K562 (cell line): ENCODE results near the gene FCER2. TPM values are rescaled to one million over a fixed set of nuclear protein-coding genes. Genes with fewer than 3 reads are reported as not detected.
A peak's percentile ranks its signal among the peaks of the same experiment; 100 is the strongest.

Source experiments
- ATAC-seq: fragments of 200-7000 bp; cut with Tn5 transposase; 3 replicates; pipeline ENCODE4 v1.9.1; 2020; ENCODE audit warnings: moderate library complexity
- BruUV-seq: library from RNA; stranded (reverse); fragments of 400-500 nt; replicated peaks from 2 replicates; lab custom pipeline; 2021; lab: Mats Ljungman, UMichigan
- CTCF ChIA-PET: fragments of 300-600 bp; formaldehyde crosslinking; extraction: SDS; loops from one replicate; lab custom pipeline; 2021; ENCODE audit warnings: low intra/inter-chr PET ratio; lab: Yijun Ruan, JAX
- POLR2A ChIA-PET: fragments of 300-600, 350-650 bp; sonication (Branson Sonifier 250); formaldehyde crosslinking; extraction: SDS; loops from one replicate; lab custom pipeline; 2021; ENCODE audit warnings: antibody characterized with exemption, inconsistent platforms; lab: Yijun Ruan, JAX
- DNase-seq, 4 experiments: peaks; one replicate each; pipeline versions ENCODE4 v3.0.0 to v3.0.0-alpha.2; 2011 to 2018; ENCODE audit warnings: low spot score in 3 of 4, mixed read lengths in 3 of 4; ENCODE audit errors: extremely low read depth in 1 of 4
- FAIRE-seq: peaks from 2 replicates; lab custom pipeline; 2011; peaks lifted over from hg19 to GRCh38; lab: Jason Lieb, UNC
- H2AFZ ChIP-seq: 2 replicates; pipeline ENCODE4 v1.6.0; 2011; ENCODE audit warnings: low read depth, low read length, control low read depth, inconsistent platforms
- H3K27ac ChIP-seq: fragments of 200-600 bp; 3 replicates; pipeline ENCODE4 v1.8.0; 2011; ENCODE audit warnings: low read depth, mild to moderate bottlenecking, control low read depth, inconsistent platforms, low read length, moderate library complexity, mixed read lengths; ENCODE audit errors: extremely low read depth
- H3K27me3 ChIP-seq, 2 experiments: fragments of 300-600 bp in 1 of 2; 2 replicates in 1 of 2; 3 replicates in 1 of 2; pipeline versions ENCODE4 v1.6.0 to v1.8.0; 2011; ENCODE audit warnings: inconsistent platforms in 2 of 2, low read length in 2 of 2, mild to moderate bottlenecking in 1 of 2, mixed read lengths in 1 of 2, moderate library complexity in 1 of 2; ENCODE audit not compliant: control insufficient read depth in 2 of 2, insufficient read depth in 2 of 2
- H3K36me3 ChIP-seq: fragments of 300-600 bp; 3 replicates; pipeline ENCODE4 v1.8.0; 2011; ENCODE audit warnings: mild to moderate bottlenecking, low read length, inconsistent platforms; ENCODE audit not compliant: control insufficient read depth, insufficient read depth
- H3K4me1 ChIP-seq, 2 experiments: fragments of 200-600 bp in 1 of 2; replicated peaks in 1 of 2; 2 replicates in 1 of 2; 3 replicates in 1 of 2; pipeline versions ENCODE4 v1.5.1 to v1.8.0; 2011; ENCODE audit warnings: inconsistent platforms in 2 of 2, low read length in 2 of 2, mild to moderate bottlenecking in 1 of 2, mixed read lengths in 1 of 2, moderate library complexity in 1 of 2; ENCODE audit not compliant: control insufficient read depth in 2 of 2, insufficient read depth in 2 of 2
- H3K4me2 ChIP-seq: 2 replicates; pipeline ENCODE4 v1.6.1; 2011; ENCODE audit warnings: low read length, control low read depth, inconsistent platforms, mixed read lengths; ENCODE audit not compliant: insufficient read depth
- H3K4me3 ChIP-seq: fragments of 200-600 bp; sonication (generic), shearing (Covaris generic); 2 replicates; pipeline ENCODE4 v1.5.1; 2016; ENCODE audit warnings: control low read depth, inconsistent platforms
- H3K79me2 ChIP-seq: fragments of 200-600 bp; 3 replicates; pipeline ENCODE4 v1.8.0; 2011; ENCODE audit warnings: low read length, inconsistent platforms; ENCODE audit not compliant: control insufficient read depth, insufficient read depth
- H3K9ac ChIP-seq, 2 experiments: 2 replicates each; pipeline versions ENCODE4 v1.6.0 to v1.6.1; 2011; ENCODE audit warnings: low read depth in 2 of 2, low read length in 2 of 2, control low read depth in 1 of 2, inconsistent platforms in 1 of 2, mild to moderate bottlenecking in 1 of 2, mixed read lengths in 1 of 2; ENCODE audit not compliant: insufficient read depth in 1 of 2
- H3K9me1 ChIP-seq: one replicate; pipeline ENCODE4 v1.6.0; 2011; ENCODE audit warnings: inconsistent platforms, mild to moderate bottlenecking, low read length, moderate library complexity; ENCODE audit not compliant: control insufficient read depth, insufficient read depth
- H3K9me3 ChIP-seq: replicated peaks from 2 replicates; pipeline ENCODE4 v1.5.1; 2011; ENCODE audit warnings: low read depth, low read length, inconsistent platforms; ENCODE audit not compliant: control insufficient read depth, insufficient read depth
- H4K20me1 ChIP-seq: replicated peaks from 2 replicates; pipeline ENCODE4 v1.6.1; 2011; ENCODE audit warnings: low read length, inconsistent platforms, mixed read lengths; ENCODE audit not compliant: control insufficient read depth, insufficient read depth
- CREB1 ChIP-seq, 2 experiments: sonication (generic) in 1 of 2; formaldehyde crosslinking in 1 of 2; IDR thresholded peaks; 2 replicates each; pipeline versions ENCODE4 v1.6.1 to v1.8.0; 2012 to 2022; ENCODE audit warnings: inconsistent platforms in 1 of 2, mild to moderate bottlenecking in 1 of 2, missing genetic modification reagents in 1 of 2, moderate library complexity in 1 of 2
- CREM ChIP-seq: IDR thresholded peaks from 2 replicates; pipeline ENCODE4 v1.6.1; 2014; ENCODE audit warnings: antibody characterized with exemption, low read depth
- EGR1 ChIP-seq: fragments of 450-650 bp; conservative IDR thresholded peaks from 2 replicates; pipeline ENCODE4 v1.6.1; 2017; ENCODE audit warnings: mild to moderate bottlenecking
- NRF1 ChIP-seq, 2 experiments: fragments of 450-650 bp; IDR thresholded peaks in 1 of 2; conservative IDR thresholded peaks in 1 of 2; 2 replicates each; pipeline ENCODE4 v1.6.1; 2014; ENCODE audit warnings: mild to moderate bottlenecking in 2 of 2
- STAT5B ChIP-seq: fragments of 250-450 bp; sonication (Bioruptor Pico); IDR thresholded peaks from 2 replicates; pipeline ENCODE4 v1.8.0; 2021; ENCODE audit warnings: mild to moderate bottlenecking, inconsistent platforms
- ZNF3 ChIP-seq: fragments of 250-450 bp; sonication (Bioruptor Pico); IDR thresholded peaks from 2 replicates; pipeline ENCODE4 v1.5.0; 2021; ENCODE audit warnings: mild to moderate bottlenecking, moderate library complexity
- WGBS: fragments of 100-300 bp; shearing (Covaris generic); methylation state at CpG from one replicate; pipeline ENCODE4 v1.1.6; 2016; ENCODE audit warnings: low coverage, mixed read lengths; ENCODE audit not compliant: insufficient coverage; ENCODE audit errors: missing lambda C conversion rate; 5-methylcytosine and 5-hydroxymethylcytosine counted together
- in situ Hi-C: fragments of 300-500 bp; cut with MboI; formaldehyde crosslinking; loops from 4 replicates; pipeline ENCODE4 v1.15.0; 2018; ENCODE audit warnings: inconsistent platforms, mixed read lengths
- intact Hi-C: fragments of 100-400 bp; cut with micrococcal nuclease; formaldehyde crosslinking; loops from 2 replicates; pipeline ENCODE4 v1.14.2; 2022
- polyA plus RNA-seq, 8 experiments: library from polyadenylated mRNA; depleted of rRNA in 4 of 8; stranded (reverse) in 5 of 8; unstranded in 3 of 8; fragments of >200 nt; fragmentation: Nextera tagmentation in 2 of 8; fragmentation: Illumina TruSeq in 1 of 8; extraction: Ambion mirVana in 2 of 8; extraction: Trizol in 1 of 8; gene quantifications; 2 replicates each; pipeline versions ENCODE4 v1.2.1 to v1.2.3, GENCODE V29; 2011 to 2014; ENCODE audit warnings: inconsistent platforms in 1 of 8, missing spikeins in 1 of 8
- total RNA-seq, 7 experiments: library from RNA; depleted of rRNA in 6 of 7; stranded (reverse); fragments of >200 nt in 6 of 7; fragmentation: Illumina TruSeq in 2 of 7; extraction: Trizol in 2 of 7; gene quantifications; 2 replicates each; pipeline versions ENCODE4 v1.2.1 to v1.2.3, GENCODE V29; 2011 to 2021; ENCODE audit warnings: low replicate concordance in 1 of 7
- TF ChIP-seq, protein P1 (sequence below), 2 experiments: IDR thresholded peaks; 2 replicates each; pipeline ENCODE4 v1.6.1; 2011; ENCODE audit warnings: borderline replicate concordance in 1 of 2, control low read depth in 1 of 2, low read depth in 1 of 2, low read length in 1 of 2, mild to moderate bottlenecking in 1 of 2, mixed read lengths in 1 of 2, moderate library complexity in 1 of 2; ENCODE audit not compliant: insufficient read depth in 1 of 2, insufficient read length in 1 of 2, poor library complexity in 1 of 2, severe bottlenecking in 1 of 2; ENCODE audit errors: extremely low read depth in 1 of 2
- TF ChIP-seq, protein P2 (sequence below): fragments of 250-450 bp; sonication (Bioruptor Pico); IDR thresholded peaks from 2 replicates; pipeline ENCODE4 v1.5.0; 2021; ENCODE audit warnings: mild to moderate bottlenecking, borderline replicate concordance
- TF ChIP-seq, protein P3 (sequence below), 2 experiments: fragments of 150-350 bp in 1 of 2; IDR thresholded peaks; 2 replicates each; pipeline ENCODE4 v1.6.1; 2012 to 2016; ENCODE audit warnings: low read depth in 2 of 2, low read length in 2 of 2, mild to moderate bottlenecking in 1 of 2, moderate library complexity in 1 of 2

FCER2 gene
- total and polyA plus RNA-seq, 9 of the 15 experiments (the other 6 are each of a cell fraction or from before 2014, with no cell fraction given) = 0.11 TPM; not detected in 8

DNA sequence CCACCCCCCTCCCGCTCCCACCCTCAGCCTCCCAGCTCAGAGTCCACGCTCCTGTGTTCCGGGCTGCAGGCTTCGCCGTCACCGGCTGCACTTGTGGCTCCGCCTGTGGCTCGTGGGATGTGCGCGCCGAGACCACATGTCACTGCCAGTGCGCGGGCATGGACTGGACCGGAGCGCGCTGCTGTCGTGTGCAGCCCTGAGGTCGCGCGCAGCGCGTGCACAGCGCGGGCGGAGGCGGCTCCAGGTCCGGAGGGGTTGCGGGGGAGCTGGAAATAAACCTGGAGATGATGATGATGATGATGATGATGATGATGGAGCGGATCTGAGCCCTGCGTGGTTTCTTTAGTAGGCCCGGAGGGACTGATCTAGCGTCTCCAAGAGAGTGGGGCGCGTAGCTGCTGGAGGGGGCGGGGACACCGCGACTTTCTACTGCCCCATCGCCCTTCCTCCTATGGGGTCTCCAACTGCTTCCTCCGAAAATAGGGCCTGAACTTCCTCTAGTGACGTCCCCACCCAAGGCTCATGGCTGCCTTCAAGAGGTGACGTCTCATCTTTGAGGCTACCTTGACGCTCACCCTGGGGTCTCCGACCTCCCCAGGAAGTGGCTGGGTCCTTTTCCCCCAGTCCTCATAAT lies 31.7 kb downstream of the FCER2 start:
- H3K9me1 ChIP-seq = no peaks in the 10 kb centered on the region
- in situ Hi-C loops (no loop called here), intact Hi-C loops (no loop called here)
- H3K9ac ChIP-seq = peak overlapping the region in 1 of 2 experiments; percentile 13; a peak in 1 of 4 replicates
- peaks cover 0 to 10% of the 10 kb centered on the region in 2 experiments; a peak in 2 of 5 replicates for H3K4me1 ChIP-seq
- ATAC-seq (peak; percentile 32; the same call in 1 of the 3 replicates), FAIRE-seq (no peak), DNase-seq (peak in 2 of 4 experiments; percentile 51)
- no peaks in the 10 kb centered on the region for H3K36me3 ChIP-seq
- no peak overlapping the region for H2AFZ ChIP-seq
- POLR2A ChIA-PET = no interaction called here
- no peak overlapping the region; the same call in 1 of the 2 replicates for H3K4me2 ChIP-seq
- no peaks in the 10 kb centered on the region for H3K79me2 ChIP-seq
- 4% methylated on average over 41 of the region's 43 CpGs for WGBS
- no TSS peak for BruUV-seq
- H3K27me3 ChIP-seq = peaks cover 21 to 39% of the 10 kb centered on the region in 2 experiments; a peak in 4 of 5 replicates
- H3K27ac ChIP-seq = no peak overlapping the region
- H3K9me3 ChIP-seq = peaks cover 5% of the 10 kb centered on the region; the same call in 1 of the 2 replicates
- no peaks in the 10 kb centered on the region for H4K20me1 ChIP-seq
- H3K4me3 ChIP-seq = no peak overlapping the region
- CTCF ChIA-PET = no interaction called here
- TF ChIP-seq CREB1 (IDR thresholded peaks at IDR 0.05) (no peak), CREB1 (CRISPR knock-in tag; IDR thresholded peaks at IDR 0.05) (0 out of 2 replicates have a peak, but pooled peaks have one; percentile 41), NRF1 (conservative IDR thresholded peaks at IDR 0.05 in 1 of 2, IDR thresholded peaks at IDR 0.05 in 1 of 2) (peak; percentile 30 to 45; a peak in 2 of 4 replicates), CREM (0 out of 2 replicates have a peak, but pooled peaks have one; percentile 22), ZNF3 (CRISPR knock-in tag) (no peak), EGR1 (0 out of 2 replicates have a peak, but pooled peaks have one; percentile 4), STAT5B (CRISPR knock-in tag) (no peak)
- TF ChIP-seq, protein P1, sequence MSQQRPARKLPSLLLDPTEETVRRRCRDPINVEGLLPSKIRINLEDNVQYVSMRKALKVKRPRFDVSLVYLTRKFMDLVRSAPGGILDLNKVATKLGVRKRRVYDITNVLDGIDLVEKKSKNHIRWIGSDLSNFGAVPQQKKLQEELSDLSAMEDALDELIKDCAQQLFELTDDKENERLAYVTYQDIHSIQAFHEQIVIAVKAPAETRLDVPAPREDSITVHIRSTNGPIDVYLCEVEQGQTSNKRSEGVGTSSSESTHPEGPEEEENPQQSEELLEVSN (IDR thresholded peaks at IDR 0.05; ENCODE audit: borderline replicate concordance in 1 of 2, extremely low read depth in 1 of 2, insufficient read depth in 1 of 2, insufficient read length in 1 of 2, low read depth in 1 of 2, low read length in 1 of 2, poor library complexity in 1 of 2, severe bottlenecking in 1 of 2) = peak in 1 of 2 experiments; percentile 27
- TF ChIP-seq, protein P2, sequence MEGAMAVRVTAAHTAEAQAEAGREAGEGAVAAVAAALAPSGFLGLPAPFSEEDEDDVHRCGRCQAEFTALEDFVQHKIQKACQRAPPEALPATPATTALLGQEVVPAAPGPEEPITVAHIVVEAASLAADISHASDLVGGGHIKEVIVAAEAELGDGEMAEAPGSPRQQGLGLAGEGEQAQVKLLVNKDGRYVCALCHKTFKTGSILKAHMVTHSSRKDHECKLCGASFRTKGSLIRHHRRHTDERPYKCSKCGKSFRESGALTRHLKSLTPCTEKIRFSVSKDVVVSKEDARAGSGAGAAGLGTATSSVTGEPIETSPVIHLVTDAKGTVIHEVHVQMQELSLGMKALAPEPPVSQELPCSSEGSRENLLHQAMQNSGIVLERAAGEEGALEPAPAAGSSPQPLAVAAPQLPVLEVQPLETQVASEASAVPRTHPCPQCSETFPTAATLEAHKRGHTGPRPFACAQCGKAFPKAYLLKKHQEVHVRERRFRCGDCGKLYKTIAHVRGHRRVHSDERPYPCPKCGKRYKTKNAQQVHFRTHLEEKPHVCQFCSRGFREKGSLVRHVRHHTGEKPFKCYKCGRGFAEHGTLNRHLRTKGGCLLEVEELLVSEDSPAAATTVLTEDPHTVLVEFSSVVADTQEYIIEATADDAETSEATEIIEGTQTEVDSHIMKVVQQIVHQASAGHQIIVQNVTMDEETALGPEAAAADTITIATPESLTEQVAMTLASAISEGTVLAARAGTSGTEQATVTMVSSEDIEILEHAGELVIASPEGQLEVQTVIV (CRISPR knock-in tag) = no peak
- TF ChIP-seq, protein P3, sequence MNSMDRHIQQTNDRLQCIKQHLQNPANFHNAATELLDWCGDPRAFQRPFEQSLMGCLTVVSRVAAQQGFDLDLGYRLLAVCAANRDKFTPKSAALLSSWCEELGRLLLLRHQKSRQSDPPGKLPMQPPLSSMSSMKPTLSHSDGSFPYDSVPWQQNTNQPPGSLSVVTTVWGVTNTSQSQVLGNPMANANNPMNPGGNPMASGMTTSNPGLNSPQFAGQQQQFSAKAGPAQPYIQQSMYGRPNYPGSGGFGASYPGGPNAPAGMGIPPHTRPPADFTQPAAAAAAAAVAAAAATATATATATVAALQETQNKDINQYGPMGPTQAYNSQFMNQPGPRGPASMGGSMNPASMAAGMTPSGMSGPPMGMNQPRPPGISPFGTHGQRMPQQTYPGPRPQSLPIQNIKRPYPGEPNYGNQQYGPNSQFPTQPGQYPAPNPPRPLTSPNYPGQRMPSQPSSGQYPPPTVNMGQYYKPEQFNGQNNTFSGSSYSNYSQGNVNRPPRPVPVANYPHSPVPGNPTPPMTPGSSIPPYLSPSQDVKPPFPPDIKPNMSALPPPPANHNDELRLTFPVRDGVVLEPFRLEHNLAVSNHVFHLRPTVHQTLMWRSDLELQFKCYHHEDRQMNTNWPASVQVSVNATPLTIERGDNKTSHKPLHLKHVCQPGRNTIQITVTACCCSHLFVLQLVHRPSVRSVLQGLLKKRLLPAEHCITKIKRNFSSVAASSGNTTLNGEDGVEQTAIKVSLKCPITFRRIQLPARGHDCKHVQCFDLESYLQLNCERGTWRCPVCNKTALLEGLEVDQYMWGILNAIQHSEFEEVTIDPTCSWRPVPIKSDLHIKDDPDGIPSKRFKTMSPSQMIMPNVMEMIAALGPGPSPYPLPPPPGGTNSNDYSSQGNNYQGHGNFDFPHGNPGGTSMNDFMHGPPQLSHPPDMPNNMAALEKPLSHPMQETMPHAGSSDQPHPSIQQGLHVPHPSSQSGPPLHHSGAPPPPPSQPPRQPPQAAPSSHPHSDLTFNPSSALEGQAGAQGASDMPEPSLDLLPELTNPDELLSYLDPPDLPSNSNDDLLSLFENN (IDR thresholded peaks at IDR 0.05; ENCODE audit: low read depth in 2 of 2, low read length in 2 of 2) = no peak
- TF ChIP-seq, all 486 proteins: peak for 5
